HepG2 (cell line): ENCODE results near the gene KCNK5. TPM values are rescaled to one million over a fixed set of nuclear protein-coding genes. Genes with fewer than 3 reads are reported as not detected.

ENCODE experiments used
- ATAC-seq: fragments of 200-7000 bp; cut with Tn5 transposase; 3 replicates; pipeline ENCODE4 v1.9.1; 2020; ENCODE audit warnings: mild to moderate bottlenecking, moderate library complexity
- BruUV-seq: library from RNA; stranded (reverse); fragments of 400-500 nt; replicated peaks from 2 replicates; lab custom pipeline; 2021; lab: Mats Ljungman, UMichigan
- CTCF ChIA-PET: fragments of 300-600 bp; formaldehyde crosslinking; extraction: SDS; loops from one replicate; lab custom pipeline; 2021; ENCODE audit warnings: low total read pairs, inconsistent platforms, low intra/inter-chr PET ratio; lab: Yijun Ruan, JAX
- POLR2A ChIA-PET: fragments of 350-600 bp; sonication (Branson Sonifier 250); formaldehyde crosslinking; loops from one replicate; lab custom pipeline; 2020; ENCODE audit warnings: antibody characterized with exemption, inconsistent platforms; lab: Yijun Ruan, JAX
- DNase-seq: peaks from one replicate; pipeline ENCODE4 v3.0.0-alpha.2; 2015; ENCODE audit warnings: low spot score
- FAIRE-seq: peaks from 3 replicates; lab custom pipeline; 2011; peaks lifted over from hg19 to GRCh38; lab: Jason Lieb, UNC
- H2AFZ ChIP-seq: one replicate; pipeline ENCODE4 v1.6.1; 2011; ENCODE audit warnings: low read length, inconsistent platforms
- H3K27ac ChIP-seq: fragments of 300-600 bp; 3 replicates; pipeline ENCODE4 v1.8.0; 2011; ENCODE audit warnings: mixed run types, mild to moderate bottlenecking, mixed read lengths, low read length, inconsistent platforms; ENCODE audit not compliant: insufficient read depth; ENCODE audit errors: extremely low read length
- H3K27me3 ChIP-seq, 2 experiments: fragments of 200-600 bp in 1 of 2; 2 replicates in 1 of 2; 3 replicates in 1 of 2; pipeline versions ENCODE4 v1.6.0 to v1.8.0; 2011; ENCODE audit warnings: low read length in 2 of 2, mild to moderate bottlenecking in 2 of 2, moderate library complexity in 2 of 2, inconsistent platforms in 1 of 2; ENCODE audit not compliant: insufficient read depth in 2 of 2, control insufficient read depth in 1 of 2
- H3K36me3 ChIP-seq, 2 experiments: fragments of 200-600 bp in 1 of 2; replicated peaks in 1 of 2; 2 replicates in 1 of 2; 3 replicates in 1 of 2; pipeline versions ENCODE4 v1.5.1 to v1.8.0; 2011; ENCODE audit warnings: low read length in 2 of 2, inconsistent platforms in 1 of 2; ENCODE audit not compliant: insufficient read depth in 2 of 2, control insufficient read depth in 1 of 2
- H3K4me1 ChIP-seq: 2 replicates; pipeline ENCODE4 v1.5.1; 2012; ENCODE audit warnings: low read length, inconsistent platforms; ENCODE audit not compliant: insufficient read depth
- H3K4me2 ChIP-seq: 2 replicates; pipeline ENCODE4 v1.6.0; 2011; ENCODE audit warnings: low read depth, low read length, inconsistent platforms
- H3K4me3 ChIP-seq, 3 experiments: fragments of 200-600 bp in 1 of 3; sonication (generic), shearing (Covaris generic) in 1 of 3; replicated peaks in 1 of 3; 2 replicates each; pipeline ENCODE4 v1.5.1; 2011 to 2016; ENCODE audit warnings: low read length in 3 of 3, inconsistent platforms in 2 of 3, low read depth in 2 of 3, mild to moderate bottlenecking in 2 of 3, control low read depth in 1 of 3, mixed read lengths in 1 of 3; ENCODE audit not compliant: insufficient read depth in 1 of 3
- H3K79me2 ChIP-seq: one replicate; pipeline ENCODE4 v1.6.1; 2011; ENCODE audit warnings: low read length, inconsistent platforms; ENCODE audit not compliant: insufficient read depth
- H3K9ac ChIP-seq: 2 replicates; pipeline ENCODE4 v1.6.0; 2011; ENCODE audit warnings: mild to moderate bottlenecking, low read depth, low read length, inconsistent platforms; ENCODE audit not compliant: insufficient read depth
- H3K9me3 ChIP-seq: 2 replicates; pipeline ENCODE4 v1.5.1; 2012; ENCODE audit warnings: mild to moderate bottlenecking, low read length
- H4K20me1 ChIP-seq: 2 replicates; pipeline ENCODE4 v1.6.0; 2011; ENCODE audit warnings: inconsistent platforms, mild to moderate bottlenecking, low read length, moderate library complexity; ENCODE audit not compliant: insufficient read depth
- HOXA9 ChIP-seq: sonication (generic); formaldehyde crosslinking; IDR thresholded peaks from 2 replicates; pipeline ENCODE4 v1.8.1; 2022; ENCODE audit warnings: missing genetic modification reagents, mild to moderate bottlenecking, moderate library complexity, borderline replicate concordance
- IRX3 ChIP-seq: sonication (generic); formaldehyde crosslinking; IDR thresholded peaks from 2 replicates; pipeline ENCODE4 v1.8.1; 2023; ENCODE audit warnings: mild to moderate bottlenecking, low read depth, missing genetic modification reagents, borderline replicate concordance
- PAX8 ChIP-seq: sonication (generic); formaldehyde crosslinking; IDR thresholded peaks from 2 replicates; pipeline ENCODE4 v1.8.0; 2022; ENCODE audit warnings: mild to moderate bottlenecking, missing genetic modification reagents, borderline replicate concordance
- PTBP1 ChIP-seq: fragments of 200-400 bp; formaldehyde crosslinking; IDR thresholded peaks from 2 replicates; pipeline ENCODE4 v1.6.1; 2018; ENCODE audit warnings: low read length, low read depth; ENCODE audit not compliant: poor library complexity, severe bottlenecking
- SETDB1 ChIP-seq: sonication (generic); formaldehyde crosslinking; IDR thresholded peaks from 2 replicates; pipeline ENCODE4 v1.5.1; 2020; ENCODE audit warnings: missing genetic modification reagents, mild to moderate bottlenecking, borderline replicate concordance
- ZNF180 ChIP-seq: sonication (generic); formaldehyde crosslinking; IDR thresholded peaks from 2 replicates; pipeline ENCODE4 v1.4.0; 2020; ENCODE audit warnings: low read depth, missing genetic modification reagents, borderline replicate concordance
- ZNF296 ChIP-seq: sonication (generic); formaldehyde crosslinking; conservative IDR thresholded peaks from 2 replicates; pipeline ENCODE4 v1.5.0; 2020; ENCODE audit warnings: mild to moderate bottlenecking, missing genetic modification reagents
- ZNF761 ChIP-seq: sonication (generic); formaldehyde crosslinking; conservative IDR thresholded peaks from 2 replicates; pipeline ENCODE4 v1.4.0; 2020; ENCODE audit warnings: mild to moderate bottlenecking, missing genetic modification reagents
- WGBS: methylation state at CpG from one replicate; pipeline ENCODE4 v1.1.6; 2017; ENCODE audit warnings: low lambda C conversion rate; 5-methylcytosine and 5-hydroxymethylcytosine counted together
- in situ Hi-C: cut with HindIII; loops from 2 replicates; pipeline ENCODE4 v1.10.0; 2017; ENCODE audit warnings: low pct_unique_long_range_greater_than_20kb; ENCODE audit not compliant: extremely low pct_ligation_motif_present
- intact Hi-C: fragments of 100-400 bp; cut with micrococcal nuclease; formaldehyde crosslinking; loops from one replicate; pipeline ENCODE4 v1.10.0; 2022; ENCODE audit not compliant: unreplicated experiment
- polyA plus RNA-seq, 8 experiments: library from polyadenylated mRNA; depleted of rRNA in 3 of 8; stranded (reverse) in 7 of 8; unstranded in 1 of 8; fragments of >200 nt; fragmentation: Illumina TruSeq in 4 of 8; extraction: Trizol in 4 of 8; gene quantifications; 2 replicates each; pipeline versions ENCODE4 v1.2.1 to v1.2.3, GENCODE V29; 2011 to 2016; ENCODE audit warnings: low read depth in 4 of 8, missing spikeins in 1 of 8, mixed read lengths in 1 of 8; ENCODE audit not compliant: insufficient read depth in 1 of 8
- total RNA-seq, 5 experiments: library from RNA; depleted of rRNA; stranded (reverse); fragments of >200 nt; fragmentation: Illumina TruSeq; extraction: Trizol; gene quantifications; 2 replicates each; pipeline ENCODE4 v1.2.3, GENCODE V29; 2016; ENCODE audit warnings: low read depth in 1 of 5
- TF ChIP-seq, protein P1 (sequence below): sonication (generic); formaldehyde crosslinking; IDR thresholded peaks from 2 replicates; pipeline ENCODE4 v1.4.0; 2020; ENCODE audit warnings: mild to moderate bottlenecking, missing genetic modification reagents
- TF ChIP-seq, protein P2 (sequence below): IDR thresholded peaks from 2 replicates; pipeline ENCODE4 v1.6.1; 2016
- TF ChIP-seq, protein P3 (sequence below): IDR thresholded peaks from 2 replicates; pipeline ENCODE4 v1.6.1; 2012; ENCODE audit warnings: low read depth, low read length, improper control_type of control experiment

Gene KCNK5
- total and polyA plus RNA-seq, 2 of the 13 experiments (the other 11 are each of a cell fraction or from before 2014, with no cell fraction given), result 0.04 TPM; not detected in 1

DNA sequence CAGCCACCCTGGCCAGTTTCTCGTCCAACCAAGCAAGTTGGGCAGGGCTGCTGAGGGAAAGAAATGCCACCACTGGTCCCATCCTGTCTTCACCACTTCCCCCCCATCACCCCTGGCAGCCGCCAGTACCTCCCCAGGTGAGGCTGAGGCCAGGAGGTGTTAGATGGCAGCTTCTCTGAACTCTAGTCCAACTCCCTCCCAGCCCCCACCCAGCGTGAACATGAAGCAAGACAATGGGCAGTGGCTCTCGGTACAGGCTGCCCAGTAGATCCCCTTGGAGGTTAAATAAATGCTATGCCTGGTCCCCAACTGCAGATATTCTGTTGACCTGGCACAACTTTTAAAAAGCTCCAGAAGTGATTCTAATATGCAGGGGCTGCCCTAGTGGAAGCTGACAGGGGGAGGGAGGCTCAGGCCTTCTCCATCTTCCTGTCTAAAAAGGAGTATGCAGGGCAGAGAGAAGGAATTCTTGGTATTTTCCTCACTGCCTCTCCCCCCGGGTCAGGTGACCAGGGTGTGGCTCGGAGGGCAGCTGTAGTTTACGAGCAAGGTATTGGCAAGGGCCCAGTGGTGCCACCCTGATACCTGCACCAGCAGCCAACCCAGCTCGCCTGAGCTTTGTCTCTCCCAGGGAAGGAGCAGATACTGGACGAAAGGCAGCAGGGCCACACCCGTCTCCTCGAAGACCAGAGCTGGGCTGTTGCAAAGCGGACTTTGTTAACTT, 25.7 kb downstream of the KCNK5 start:
- 52% methylated on average over 9 of the region's 12 CpGs for WGBS
- no TSS peak for BruUV-seq
- Histone ChIP-seq H3K4me2 (no peak overlapping the region), H4K20me1 (no peaks in the 10 kb centered on the region), H3K36me3 (no peaks in the 10 kb centered on the region), H3K4me3 (no peak overlapping the region), H3K4me1 (no peaks in the 10 kb centered on the region), H3K27ac (no peak overlapping the region), H3K9me3 (no peaks in the 10 kb centered on the region), H3K9ac (no peak overlapping the region), H3K27me3 (no peaks in the 10 kb centered on the region; a peak in 2 of 5 replicates), H2AFZ (no peak overlapping the region), H3K79me2 (no peaks in the 10 kb centered on the region)
- ChIA-PET CTCF (no interaction called here), POLR2A (no interaction called here)
- DNase-seq (no peak), ATAC-seq (no peak), FAIRE-seq (no peak)
- in situ Hi-C loops, result no loop called here
- intact Hi-C loops, result no loop called here
- TF ChIP-seq HOXA9 (CRISPR knock-in tag), result no peak
- no peak for TF ChIP-seq IRX3 (CRISPR knock-in tag)
- no peak for TF ChIP-seq ZNF761
- TF ChIP-seq, protein P1, sequence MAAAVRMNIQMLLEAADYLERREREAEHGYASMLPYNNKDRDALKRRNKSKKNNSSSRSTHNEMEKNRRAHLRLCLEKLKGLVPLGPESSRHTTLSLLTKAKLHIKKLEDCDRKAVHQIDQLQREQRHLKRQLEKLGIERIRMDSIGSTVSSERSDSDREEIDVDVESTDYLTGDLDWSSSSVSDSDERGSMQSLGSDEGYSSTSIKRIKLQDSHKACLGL (CRISPR knock-in tag), result no peak
- TF ChIP-seq ZNF180 (CRISPR knock-in tag), result no peak
- no peak for TF ChIP-seq ZNF296 (CRISPR knock-in tag)
- no peak for TF ChIP-seq PTBP1
- no peak for TF ChIP-seq SETDB1 (CRISPR knock-in tag)
- TF ChIP-seq, protein P2, sequence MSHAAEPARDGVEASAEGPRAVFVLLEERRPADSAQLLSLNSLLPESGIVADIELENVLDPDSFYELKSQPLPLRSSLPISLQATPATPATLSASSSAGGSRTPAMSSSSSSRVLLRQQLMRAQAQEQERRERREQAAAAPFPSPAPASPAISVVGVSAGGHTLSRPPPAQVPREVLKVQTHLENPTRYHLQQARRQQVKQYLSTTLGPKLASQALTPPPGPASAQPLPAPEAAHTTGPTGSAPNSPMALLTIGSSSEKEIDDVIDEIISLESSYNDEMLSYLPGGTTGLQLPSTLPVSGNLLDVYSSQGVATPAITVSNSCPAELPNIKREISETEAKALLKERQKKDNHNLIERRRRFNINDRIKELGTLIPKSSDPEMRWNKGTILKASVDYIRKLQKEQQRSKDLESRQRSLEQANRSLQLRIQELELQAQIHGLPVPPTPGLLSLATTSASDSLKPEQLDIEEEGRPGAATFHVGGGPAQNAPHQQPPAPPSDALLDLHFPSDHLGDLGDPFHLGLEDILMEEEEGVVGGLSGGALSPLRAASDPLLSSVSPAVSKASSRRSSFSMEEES (CRISPR knock-in tag), result no peak
- TF ChIP-seq PAX8, result no peak
- TF ChIP-seq, protein P3, sequence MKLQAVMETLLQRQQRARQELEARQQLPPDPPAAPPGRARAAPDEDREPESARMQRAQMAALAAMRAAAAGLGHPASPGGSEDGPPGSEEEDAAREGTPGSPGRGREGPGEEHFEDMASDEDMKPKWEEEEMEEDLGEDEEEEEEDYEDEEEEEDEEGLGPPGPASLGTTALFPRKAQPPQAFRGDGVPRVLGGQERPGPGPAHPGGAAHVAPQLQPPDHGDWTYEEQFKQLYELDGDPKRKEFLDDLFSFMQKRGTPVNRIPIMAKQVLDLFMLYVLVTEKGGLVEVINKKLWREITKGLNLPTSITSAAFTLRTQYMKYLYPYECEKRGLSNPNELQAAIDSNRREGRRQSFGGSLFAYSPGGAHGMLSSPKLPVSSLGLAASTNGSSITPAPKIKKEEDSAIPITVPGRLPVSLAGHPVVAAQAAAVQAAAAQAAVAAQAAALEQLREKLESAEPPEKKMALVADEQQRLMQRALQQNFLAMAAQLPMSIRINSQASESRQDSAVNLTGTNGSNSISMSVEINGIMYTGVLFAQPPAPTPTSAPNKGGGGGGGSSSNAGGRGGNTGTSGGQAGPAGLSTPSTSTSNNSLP, result no peak
